Measurements from ENCODE around the gene CRACR2B. TPM values are rescaled to one million over a fixed set of nuclear protein-coding genes. Genes with fewer than 3 reads are reported as not detected.

Gene CRACR2B
- total and polyA plus RNA-seq, 2 of the 13 experiments (the other 11 are each of a cell fraction or from before 2014, with no cell fraction given): 14.9 to 21.0 TPM

- TF ChIP-seq KLF11 (CRISPR knock-in tag; IDR thresholded peaks at IDR 0.05) (no peak), ZKSCAN1 (IDR thresholded peaks at IDR 0.05; ENCODE audit: low read length) (no peak), KDM6A (CRISPR knock-in tag; IDR thresholded peaks at IDR 0.05; ENCODE audit: low read depth) (no peak), RNF219 (CRISPR knock-in tag; IDR thresholded peaks at IDR 0.05) (no peak), ZFP82 (CRISPR knock-in tag; IDR thresholded peaks at IDR 0.05; ENCODE audit: borderline replicate concordance) (0 out of 2 replicates have a peak, but pooled peaks have one; percentile 60), THYN1 (CRISPR knock-in tag; IDR thresholded peaks at IDR 0.05; ENCODE audit: borderline replicate concordance, low read depth) (0 out of 2 replicates have a peak, but pooled peaks have one; percentile 50), SP1 (IDR thresholded peaks at IDR 0.05) (no peak), SP1 (CRISPR knock-in tag; IDR thresholded peaks at IDR 0.05) (peak; percentile 63; the same call in 1 of the 2 replicates), SMARCE1 (IDR thresholded peaks at IDR 0.05; ENCODE audit: borderline replicate concordance) (no peak), CREB3 (CRISPR knock-in tag; IDR thresholded peaks at IDR 0.05) (no peak), NR2C2 (CRISPR knock-in tag; IDR thresholded peaks at IDR 0.05; ENCODE audit: borderline replicate concordance) (peak; percentile 64; the same call in 1 of the 2 replicates), ZNF501 (CRISPR knock-in tag; IDR thresholded peaks at IDR 0.05) (no peak), BATF2 (CRISPR knock-in tag; IDR thresholded peaks at IDR 0.05) (no peak), ZNF616 (CRISPR knock-in tag; IDR thresholded peaks at IDR 0.05; ENCODE audit: low read depth) (no peak), ZNF564 (CRISPR knock-in tag; IDR thresholded peaks at IDR 0.05) (no peak; the same call in 1 of the 2 replicates), NR2F2 (IDR thresholded peaks at IDR 0.05; ENCODE audit: borderline replicate concordance, low read depth) (peak; percentile 20; the same call in 1 of the 2 replicates), ELF3 (CRISPR knock-in tag; IDR thresholded peaks at IDR 0.05) (peak; percentile 19; the same call in 1 of the 2 replicates), KDM4B (CRISPR knock-in tag; IDR thresholded peaks at IDR 0.05) (no peak)
- TF ChIP-seq, protein P1, sequence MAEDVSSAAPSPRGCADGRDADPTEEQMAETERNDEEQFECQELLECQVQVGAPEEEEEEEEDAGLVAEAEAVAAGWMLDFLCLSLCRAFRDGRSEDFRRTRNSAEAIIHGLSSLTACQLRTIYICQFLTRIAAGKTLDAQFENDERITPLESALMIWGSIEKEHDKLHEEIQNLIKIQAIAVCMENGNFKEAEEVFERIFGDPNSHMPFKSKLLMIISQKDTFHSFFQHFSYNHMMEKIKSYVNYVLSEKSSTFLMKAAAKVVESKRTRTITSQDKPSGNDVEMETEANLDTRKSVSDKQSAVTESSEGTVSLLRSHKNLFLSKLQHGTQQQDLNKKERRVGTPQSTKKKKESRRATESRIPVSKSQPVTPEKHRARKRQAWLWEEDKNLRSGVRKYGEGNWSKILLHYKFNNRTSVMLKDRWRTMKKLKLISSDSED (CRISPR knock-in tag; IDR thresholded peaks at IDR 0.05): no peak
- TF ChIP-seq, protein P2, sequence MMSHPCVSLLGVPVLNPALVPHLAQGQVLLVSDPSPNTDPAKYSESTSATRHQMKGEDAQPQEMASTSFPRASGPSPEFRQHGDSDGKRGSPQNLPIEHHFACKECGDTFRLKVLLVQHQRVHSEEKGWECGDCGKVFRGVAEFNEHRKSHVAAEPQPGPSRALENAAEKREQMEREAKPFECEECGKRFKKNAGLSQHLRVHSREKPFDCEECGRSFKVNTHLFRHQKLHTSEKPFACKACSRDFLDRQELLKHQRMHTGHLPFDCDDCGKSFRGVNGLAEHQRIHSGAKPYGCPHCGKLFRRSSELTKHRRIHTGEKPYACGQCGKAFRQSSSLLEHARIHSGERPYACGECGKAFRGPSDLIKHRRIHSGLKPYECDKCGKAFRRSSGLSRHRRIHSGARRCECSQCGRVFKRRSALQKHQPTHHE (CRISPR knock-in tag; IDR thresholded peaks at IDR 0.05; ENCODE audit: borderline replicate concordance): no peak
- TF ChIP-seq, protein P3, sequence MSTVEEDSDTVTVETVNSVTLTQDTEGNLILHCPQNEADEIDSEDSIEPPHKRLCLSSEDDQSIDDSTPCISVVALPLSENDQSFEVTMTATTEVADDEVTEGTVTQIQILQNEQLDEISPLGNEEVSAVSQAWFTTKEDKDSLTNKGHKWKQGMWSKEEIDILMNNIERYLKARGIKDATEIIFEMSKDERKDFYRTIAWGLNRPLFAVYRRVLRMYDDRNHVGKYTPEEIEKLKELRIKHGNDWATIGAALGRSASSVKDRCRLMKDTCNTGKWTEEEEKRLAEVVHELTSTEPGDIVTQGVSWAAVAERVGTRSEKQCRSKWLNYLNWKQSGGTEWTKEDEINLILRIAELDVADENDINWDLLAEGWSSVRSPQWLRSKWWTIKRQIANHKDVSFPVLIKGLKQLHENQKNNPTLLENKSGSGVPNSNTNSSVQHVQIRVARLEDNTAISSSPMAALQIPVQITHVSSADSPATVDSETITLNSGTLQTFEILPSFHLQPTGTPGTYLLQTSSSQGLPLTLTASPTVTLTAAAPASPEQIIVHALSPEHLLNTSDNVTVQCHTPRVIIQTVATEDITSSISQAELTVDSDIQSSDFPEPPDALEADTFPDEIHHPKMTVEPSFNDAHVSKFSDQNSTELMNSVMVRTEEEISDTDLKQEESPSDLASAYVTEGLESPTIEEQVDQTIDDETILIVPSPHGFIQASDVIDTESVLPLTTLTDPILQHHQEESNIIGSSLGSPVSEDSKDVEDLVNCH (CRISPR knock-in tag; IDR thresholded peaks at IDR 0.05): no peak
Measured at GRCh38 chr11:819129-819931, 8.4 kb upstream of the CRACR2B start (continued).

All from HepG2 (cell line).